Choroid plexus epithelial cell (primary cell): ENCODE measurements around the gene ADGRF1.
A peak's percentile ranks its signal among the peaks of the same experiment; 100 is the strongest.

Source experiments
- DNase-seq: peaks from one replicate; pipeline ENCODE4 v3.0.0-alpha.2; 2010; ENCODE audit warnings: low read depth
- H3K4me3 ChIP-seq: 2 replicates; pipeline ENCODE4 v1.5.1; 2011; ENCODE audit warnings: low read depth, mild to moderate bottlenecking, control low read depth, low read length, moderate library complexity
- TF ChIP-seq, protein P1 (sequence below): conservative IDR thresholded peaks from 2 replicates; pipeline ENCODE4 v1.5.1; 2011; ENCODE audit warnings: low read depth, mild to moderate bottlenecking, control low read depth, inconsistent platforms, low read length, moderate library complexity

The ADGRF1 gene

DNA sequence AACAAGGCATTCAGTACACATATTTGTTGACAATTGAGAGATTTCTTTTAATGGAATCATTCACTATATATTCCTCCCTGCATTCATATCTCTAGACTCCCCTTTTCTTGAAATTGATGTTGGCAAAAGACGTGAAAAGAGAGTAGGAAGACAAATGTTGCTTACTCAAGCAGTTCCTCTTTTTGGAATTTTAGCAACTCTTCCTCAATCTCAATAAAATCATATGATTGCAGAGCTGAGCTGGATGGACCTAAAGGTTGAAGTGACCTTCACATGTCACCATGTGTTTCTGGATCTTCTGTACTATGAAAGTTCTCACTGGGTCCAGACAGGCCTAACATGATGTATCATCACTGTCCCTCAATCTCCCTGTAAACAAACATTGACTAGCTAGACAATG, 18.6 kb downstream of the ADGRF1 start:
- TF ChIP-seq, protein P1, sequence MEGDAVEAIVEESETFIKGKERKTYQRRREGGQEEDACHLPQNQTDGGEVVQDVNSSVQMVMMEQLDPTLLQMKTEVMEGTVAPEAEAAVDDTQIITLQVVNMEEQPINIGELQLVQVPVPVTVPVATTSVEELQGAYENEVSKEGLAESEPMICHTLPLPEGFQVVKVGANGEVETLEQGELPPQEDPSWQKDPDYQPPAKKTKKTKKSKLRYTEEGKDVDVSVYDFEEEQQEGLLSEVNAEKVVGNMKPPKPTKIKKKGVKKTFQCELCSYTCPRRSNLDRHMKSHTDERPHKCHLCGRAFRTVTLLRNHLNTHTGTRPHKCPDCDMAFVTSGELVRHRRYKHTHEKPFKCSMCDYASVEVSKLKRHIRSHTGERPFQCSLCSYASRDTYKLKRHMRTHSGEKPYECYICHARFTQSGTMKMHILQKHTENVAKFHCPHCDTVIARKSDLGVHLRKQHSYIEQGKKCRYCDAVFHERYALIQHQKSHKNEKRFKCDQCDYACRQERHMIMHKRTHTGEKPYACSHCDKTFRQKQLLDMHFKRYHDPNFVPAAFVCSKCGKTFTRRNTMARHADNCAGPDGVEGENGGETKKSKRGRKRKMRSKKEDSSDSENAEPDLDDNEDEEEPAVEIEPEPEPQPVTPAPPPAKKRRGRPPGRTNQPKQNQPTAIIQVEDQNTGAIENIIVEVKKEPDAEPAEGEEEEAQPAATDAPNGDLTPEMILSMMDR = no peak
- H3K4me3 ChIP-seq = no peak overlapping the region
- DNase-seq = no peak

DNA sequence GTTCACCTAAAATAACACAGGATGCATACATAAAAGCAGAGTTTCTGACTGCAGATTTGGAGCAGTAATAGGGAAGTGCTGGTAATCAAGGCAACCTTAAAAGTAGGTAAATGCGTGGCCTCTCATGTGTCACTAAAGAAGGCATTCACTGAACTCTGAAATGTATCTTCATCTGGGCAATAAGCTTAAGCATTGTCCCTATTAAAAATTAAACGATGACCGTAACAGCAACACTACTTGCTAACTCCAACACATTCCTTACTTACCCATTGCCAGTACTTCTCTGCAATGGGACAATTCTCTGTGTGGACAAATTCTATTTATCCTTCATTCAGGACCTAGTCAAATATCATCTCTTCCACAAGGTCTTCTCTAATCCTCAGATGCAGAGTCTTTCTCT, 19.9 kb downstream of the ADGRF1 start:
- TF ChIP-seq, protein P1 = no peak
- no peak overlapping the region for H3K4me3 ChIP-seq
- no peak for DNase-seq

DNA sequence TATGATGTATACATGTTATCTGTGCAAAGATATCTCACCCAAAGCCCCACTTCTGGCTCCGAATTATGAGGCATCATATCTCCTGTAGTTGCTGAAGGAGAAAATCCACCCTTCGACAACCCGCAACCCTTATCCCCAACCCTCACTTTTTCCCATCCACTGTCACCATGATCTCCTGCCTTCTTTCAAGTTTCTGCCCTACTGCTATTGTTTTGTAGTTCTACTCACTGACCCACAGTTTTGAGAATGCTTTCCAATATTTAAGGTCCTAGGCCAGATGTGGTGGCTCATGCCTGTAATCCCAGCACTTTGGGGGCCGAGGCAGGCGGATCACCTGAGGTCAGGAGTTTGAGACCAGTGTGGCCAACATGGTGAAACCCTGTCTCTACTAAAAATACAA, 22.2 kb downstream of the ADGRF1 start:
- no peak for DNase-seq
- H3K4me3 ChIP-seq = no peak overlapping the region
- TF ChIP-seq, protein P1 = no peak

DNA sequence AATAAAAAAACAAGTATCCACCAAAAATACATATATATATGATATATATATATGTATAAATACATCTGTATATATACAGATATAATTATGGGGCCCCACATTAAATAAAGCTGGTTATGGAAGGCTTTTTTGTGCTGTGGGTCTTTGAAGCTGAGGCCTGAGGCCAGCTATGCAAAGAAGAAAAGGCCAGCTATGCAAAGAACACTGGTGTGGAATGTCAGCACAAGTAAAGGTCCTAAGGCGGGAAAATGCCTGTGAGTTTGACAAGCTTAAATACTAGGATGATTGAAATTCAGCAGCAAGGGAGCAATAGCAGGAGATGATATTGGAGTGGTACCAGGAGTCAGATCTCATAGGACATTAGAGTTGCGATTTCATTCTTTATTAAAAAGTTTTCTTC, 25.2 kb downstream of the ADGRF1 start:
- no peak for DNase-seq

DNA sequence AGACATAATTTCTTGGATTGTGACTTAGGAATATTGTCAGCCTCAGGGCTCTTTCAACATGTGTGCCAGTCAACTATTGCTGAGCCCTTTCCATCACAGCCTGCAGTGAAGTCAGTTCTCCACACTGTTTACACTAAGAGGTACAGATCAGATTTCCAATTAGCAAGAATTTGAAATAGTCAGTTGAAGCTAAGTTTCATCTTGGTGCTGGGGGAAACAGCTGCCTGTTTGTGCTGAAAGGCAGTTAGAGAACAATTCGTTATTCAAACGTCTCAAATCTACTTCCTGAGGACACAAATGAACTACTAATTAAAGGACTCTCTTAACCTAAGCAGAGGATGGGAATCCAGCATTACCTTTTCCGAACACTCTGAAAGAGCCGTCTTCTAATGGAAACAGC, 25.9 kb downstream of the ADGRF1 start:
- no peak for DNase-seq
- H3K4me3 ChIP-seq = no peak overlapping the region
- TF ChIP-seq, protein P1 = no peak

More for the DNA sequence above, 25.2 kb downstream of the ADGRF1 start:
- TF ChIP-seq, protein P1 = no peak
- H3K4me3 ChIP-seq = no peak overlapping the region

DNA sequence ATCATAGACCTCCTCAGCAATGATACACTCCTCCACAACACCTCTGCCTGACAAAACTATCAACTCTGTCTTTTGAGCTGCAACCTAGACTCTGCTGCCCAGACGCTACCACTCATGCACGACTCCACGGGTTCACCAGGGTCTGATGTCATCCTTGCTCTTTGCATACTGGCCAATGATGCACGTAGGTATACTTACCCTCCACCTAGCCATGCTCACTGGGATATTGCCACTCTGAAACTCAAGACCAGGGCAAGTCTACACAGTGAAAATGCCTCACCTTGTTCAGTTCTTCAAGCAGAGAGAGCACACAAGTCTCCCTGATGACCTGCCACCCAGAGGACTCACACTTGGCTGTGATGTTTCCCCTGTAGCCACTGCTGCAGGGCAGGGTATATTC, 27.7 kb downstream of the ADGRF1 start:
- no peak overlapping the region for H3K4me3 ChIP-seq

DNA sequence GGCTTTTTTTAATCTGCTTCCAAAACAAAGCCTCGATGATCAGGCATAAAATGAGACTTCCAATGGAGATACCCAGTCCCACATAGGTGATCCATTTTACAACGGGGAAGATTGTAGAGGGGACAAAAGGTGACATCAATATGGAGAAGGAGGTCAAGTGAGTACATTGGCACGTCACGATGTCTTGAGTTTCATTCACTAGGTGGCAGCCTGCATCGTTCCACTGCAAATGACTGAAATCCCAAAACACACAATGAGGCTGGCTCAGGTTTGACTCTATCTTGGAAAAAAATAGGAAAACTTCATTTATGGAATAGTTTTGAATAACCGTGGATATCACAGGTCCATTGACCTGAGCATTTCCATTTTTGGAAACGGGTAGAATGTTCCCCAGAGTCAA, 32.5 kb downstream of the ADGRF1 start:
- DNase-seq = no peak
- TF ChIP-seq, protein P1 = peak; percentile 24
- no peak overlapping the region for H3K4me3 ChIP-seq

More for the DNA sequence above, 27.7 kb downstream of the ADGRF1 start:
- no peak for DNase-seq
- TF ChIP-seq, protein P1 = no peak
